H7 (cell line): Measurements from ENCODE around the gene ACAP2. TPM values are rescaled to one million over a fixed set of nuclear protein-coding genes. Genes with fewer than 3 reads are reported as not detected.
"Not testable (repeated sequence)": the region's sequence is repeated elsewhere in the genome, so short reads cannot be mapped to it uniquely, and the experiment has no call there.

ENCODE experiments used
- DNase-seq: peaks from one replicate; pipeline ENCODE4 v3.0.0; 2012
- H3K27me3 ChIP-seq: 2 replicates; pipeline ENCODE4 v1.6.0; 2011; ENCODE audit warnings: mild to moderate bottlenecking, low read length; ENCODE audit not compliant: control insufficient read depth, insufficient read depth
- H3K36me3 ChIP-seq: replicated peaks from 2 replicates; pipeline ENCODE4 v1.5.1; 2011; ENCODE audit warnings: low read length; ENCODE audit not compliant: control insufficient read depth, insufficient read depth
- H3K4me3 ChIP-seq: 2 replicates; pipeline ENCODE4 v1.5.1; 2011; ENCODE audit warnings: low read depth, mild to moderate bottlenecking, control low read depth, low read length, moderate library complexity; ENCODE audit not compliant: insufficient read depth
- total RNA-seq: library from RNA; depleted of rRNA; stranded (reverse); fragments of >200 nt; shearing (Covaris generic); gene quantifications from 2 replicates; pipeline ENCODE4 v1.2.3, GENCODE V29; 2014; rRNA removed

Gene ACAP2, protein sequence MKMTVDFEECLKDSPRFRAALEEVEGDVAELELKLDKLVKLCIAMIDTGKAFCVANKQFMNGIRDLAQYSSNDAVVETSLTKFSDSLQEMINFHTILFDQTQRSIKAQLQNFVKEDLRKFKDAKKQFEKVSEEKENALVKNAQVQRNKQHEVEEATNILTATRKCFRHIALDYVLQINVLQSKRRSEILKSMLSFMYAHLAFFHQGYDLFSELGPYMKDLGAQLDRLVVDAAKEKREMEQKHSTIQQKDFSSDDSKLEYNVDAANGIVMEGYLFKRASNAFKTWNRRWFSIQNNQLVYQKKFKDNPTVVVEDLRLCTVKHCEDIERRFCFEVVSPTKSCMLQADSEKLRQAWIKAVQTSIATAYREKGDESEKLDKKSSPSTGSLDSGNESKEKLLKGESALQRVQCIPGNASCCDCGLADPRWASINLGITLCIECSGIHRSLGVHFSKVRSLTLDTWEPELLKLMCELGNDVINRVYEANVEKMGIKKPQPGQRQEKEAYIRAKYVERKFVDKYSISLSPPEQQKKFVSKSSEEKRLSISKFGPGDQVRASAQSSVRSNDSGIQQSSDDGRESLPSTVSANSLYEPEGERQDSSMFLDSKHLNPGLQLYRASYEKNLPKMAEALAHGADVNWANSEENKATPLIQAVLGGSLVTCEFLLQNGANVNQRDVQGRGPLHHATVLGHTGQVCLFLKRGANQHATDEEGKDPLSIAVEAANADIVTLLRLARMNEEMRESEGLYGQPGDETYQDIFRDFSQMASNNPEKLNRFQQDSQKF
- total RNA-seq = 27.5 and 45.9 TPM in 2 replicates

DNA sequence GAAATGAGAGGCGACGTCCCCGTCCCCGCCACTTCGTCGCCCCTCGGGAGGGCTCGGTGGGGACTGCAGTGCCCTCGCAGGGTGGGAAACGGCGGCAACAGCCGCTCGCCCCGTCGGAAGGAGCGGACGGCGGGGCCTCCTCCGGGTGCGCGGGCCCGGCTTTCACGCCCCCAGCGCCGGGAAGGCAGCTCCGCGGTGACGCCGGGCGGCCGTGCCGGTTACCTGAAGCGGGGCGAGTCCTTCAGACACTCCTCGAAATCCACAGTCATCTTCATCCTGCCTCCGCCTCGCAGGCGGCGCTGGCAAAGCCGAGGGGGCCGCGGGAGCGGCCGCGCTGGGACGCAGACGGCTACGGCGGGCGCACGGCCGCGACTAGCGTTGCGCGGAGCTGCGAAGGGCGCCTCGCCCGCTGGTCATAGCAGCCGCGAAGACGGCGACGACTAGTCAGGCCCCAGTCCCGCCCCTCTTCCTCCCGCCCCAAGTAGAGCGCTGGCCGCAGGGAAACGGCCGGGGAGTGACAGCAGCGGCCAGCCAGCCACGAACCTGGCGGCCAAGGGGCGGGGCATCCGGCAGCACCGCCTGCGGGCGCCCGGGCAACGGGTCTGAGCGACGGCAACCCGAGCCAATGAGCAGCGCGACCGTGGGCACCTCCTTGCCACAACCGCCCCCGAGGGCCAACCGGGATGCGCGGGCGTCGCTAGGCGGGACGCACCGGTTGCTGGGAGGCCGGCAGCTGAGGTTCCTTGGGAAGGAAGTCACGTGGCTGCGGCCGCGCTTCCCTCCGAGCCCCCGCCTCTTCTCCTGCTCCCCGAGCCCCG lies at the start of gene ACAP2:
TSS of gene ACAP2 (minus strand) at position 448 of the 818 bp plus-strand sequence. CDS start at position 275, 173 bp downstream.
- Histone ChIP-seq H3K27me3 (no peaks in the 10 kb centered on the region), H3K4me3 (peak within 1 kb of the TSS; percentile 72), H3K36me3 (no peaks in the 10 kb centered on the region)
- peak; percentile 100 for DNase-seq

- DNase-seq = no peak
- Histone ChIP-seq H3K27me3 (no peaks in the 10 kb centered on the region), H3K4me3 (no peak overlapping the region)
Measured at GRCh38 chr3:195475614-195476013, 32.8 kb upstream of the ACAP2 start.

GRCh38 chr3:195475116-195475515 lies 32.3 kb upstream of the ACAP2 start:
- not testable (repeated sequence) for H3K4me3 ChIP-seq, H3K27me3 ChIP-seq, DNase-seq, H3K36me3 ChIP-seq

More at GRCh38 chr3:195475614-195476013, 32.8 kb upstream of the ACAP2 start:
- no peaks in the 10 kb centered on the region for H3K36me3 ChIP-seq

- no peaks in the 10 kb centered on the region for H3K27me3 ChIP-seq
- no peak overlapping the region for H3K4me3 ChIP-seq
- H3K36me3 ChIP-seq = no peaks in the 10 kb centered on the region
- DNase-seq = no peak
Measured at GRCh38 chr3:195468841-195469240, 26.0 kb upstream of the ACAP2 start.

GRCh38 chr3:195468391-195468776 lies 25.6 kb upstream of the ACAP2 start:
- no peaks in the 10 kb centered on the region for H3K36me3 ChIP-seq
- DNase-seq = no peak
- no peak overlapping the region for H3K4me3 ChIP-seq
- H3K27me3 ChIP-seq = no peaks in the 10 kb centered on the region

- no peak overlapping the region for H3K4me3 ChIP-seq
- no peaks in the 10 kb centered on the region for H3K27me3 ChIP-seq
- DNase-seq = no peak
- H3K36me3 ChIP-seq = no peaks in the 10 kb centered on the region
Measured at GRCh38 chr3:195467641-195468390, 25.0 kb upstream of the ACAP2 start.

- no peaks in the 10 kb centered on the region for H3K36me3 ChIP-seq
- H3K27me3 ChIP-seq = no peaks in the 10 kb centered on the region
- H3K4me3 ChIP-seq = no peak overlapping the region
- no peak for DNase-seq
Measured at GRCh38 chr3:195466251-195466650, 23.4 kb upstream of the ACAP2 start.

DNA sequence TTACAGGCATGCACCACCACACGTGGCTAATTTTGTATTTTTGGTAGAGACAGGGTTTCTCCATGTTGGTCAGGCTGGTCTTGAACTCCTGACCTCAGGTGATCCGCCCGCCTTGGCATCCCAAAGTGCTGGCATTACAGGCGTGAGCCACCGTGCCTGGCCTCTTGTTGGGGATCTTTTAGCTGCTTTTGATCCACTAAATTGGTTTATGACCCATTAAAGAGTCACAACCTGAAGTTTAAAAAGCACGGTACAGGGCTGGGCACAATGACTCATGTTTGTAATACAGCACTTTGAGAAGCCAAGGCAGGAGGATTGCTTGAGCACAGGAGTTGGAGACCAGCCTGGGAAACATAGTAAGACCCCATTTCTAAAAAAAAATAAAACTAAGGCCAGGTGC lies 20.1 kb upstream of the ACAP2 start:
- not testable (repeated sequence) for H3K4me3 ChIP-seq, H3K36me3 ChIP-seq, DNase-seq, H3K27me3 ChIP-seq

DNA sequence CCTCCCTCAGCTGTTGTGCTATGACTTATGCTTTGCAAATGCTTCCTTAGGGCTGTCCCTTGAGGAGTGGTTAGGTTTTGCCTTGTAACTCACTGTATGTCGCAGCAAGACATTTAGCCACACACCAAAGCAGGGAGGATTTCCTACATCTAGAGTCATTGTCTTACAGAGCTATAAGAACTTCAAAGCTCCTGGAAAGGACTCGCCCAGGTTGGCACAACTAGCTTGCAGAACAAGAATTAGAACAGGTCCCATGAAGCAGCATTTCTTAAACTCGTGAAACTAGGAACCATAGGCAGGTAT lies 19.4 kb upstream of the ACAP2 start:
- no peaks in the 10 kb centered on the region for H3K36me3 ChIP-seq
- DNase-seq = no peak
- no peak overlapping the region for H3K4me3 ChIP-seq
- no peaks in the 10 kb centered on the region for H3K27me3 ChIP-seq

- no peak for DNase-seq
- H3K4me3 ChIP-seq = no peak overlapping the region
- no peaks in the 10 kb centered on the region for H3K36me3 ChIP-seq
- H3K27me3 ChIP-seq = no peaks in the 10 kb centered on the region
Measured at GRCh38 chr3:195461594-195462307, 18.9 kb upstream of the ACAP2 start.

- H3K4me3 ChIP-seq = no peak overlapping the region
- no peak for DNase-seq
- no peaks in the 10 kb centered on the region for H3K27me3 ChIP-seq
- no peaks in the 10 kb centered on the region for H3K36me3 ChIP-seq
Measured at GRCh38 chr3:195460091-195460713, 17.4 kb upstream of the ACAP2 start.

DNA sequence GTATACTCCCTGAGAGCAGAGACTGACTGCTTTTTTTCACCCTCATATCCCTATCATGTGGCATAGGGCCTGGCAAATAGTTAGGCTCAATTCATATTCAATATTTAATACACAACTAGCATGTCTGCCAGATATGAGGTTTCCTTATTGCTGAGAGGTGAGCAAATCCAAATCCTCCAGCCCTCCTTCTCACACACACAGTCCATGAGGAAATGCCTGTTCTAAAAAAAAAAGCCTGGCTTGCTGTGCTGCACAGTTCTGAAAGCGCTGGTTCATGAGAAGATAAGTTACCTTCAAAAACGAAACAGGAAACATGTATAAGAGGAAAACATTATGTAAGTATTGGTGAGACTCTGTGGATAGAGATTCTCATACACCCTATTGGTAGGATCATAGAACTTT lies 15.5 kb upstream of the ACAP2 start:
- Histone ChIP-seq H3K27me3 (no peaks in the 10 kb centered on the region), H3K4me3 (no peak overlapping the region), H3K36me3 (no peaks in the 10 kb centered on the region)
- no peak for DNase-seq

DNA sequence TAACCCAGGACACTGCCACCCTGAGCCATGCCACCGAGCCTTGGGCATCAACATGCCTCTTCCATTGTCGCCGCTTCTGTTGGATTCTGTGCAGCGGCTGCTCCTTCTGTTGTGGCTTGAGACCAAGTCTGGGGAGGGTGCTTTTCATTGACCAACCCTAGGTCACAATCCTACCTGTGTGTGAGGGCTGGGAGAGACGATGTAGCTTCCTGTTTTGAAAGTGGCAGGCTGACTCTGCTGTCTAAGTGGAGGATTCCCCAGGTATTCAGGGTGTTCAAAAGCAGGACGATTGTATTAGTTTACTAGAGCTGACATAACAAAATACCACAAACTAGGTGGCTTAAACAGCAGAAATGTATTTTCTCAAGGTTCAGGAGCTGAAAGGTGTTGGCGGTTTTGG lies 13.0 kb upstream of the ACAP2 start:
- Histone ChIP-seq H3K27me3 (no peaks in the 10 kb centered on the region), H3K4me3 (no peak overlapping the region), H3K36me3 (no peaks in the 10 kb centered on the region)
- no peak for DNase-seq
